Stomach (tissue), 4 donors: Measurements from ENCODE around the gene BAIAP3.

Source experiments
- POLR2A ChIP-seq, 4 donors: fragments of 450-650 bp; IDR thresholded peaks; one replicate each; pipeline ENCODE4 v1.6.1; 2016; ENCODE audit warnings: antibody characterized with exemption in 4 of 4, control low read depth in 2 of 4, mild to moderate bottlenecking in 1 of 4, moderate library complexity in 1 of 4
- POLR2AphosphoS5 ChIP-seq, 3 donors: sonication (generic); formaldehyde crosslinking; IDR thresholded peaks; one replicate each; pipeline ENCODE4 v1.6.1; 2016; ENCODE audit warnings: antibody characterized with exemption in 3 of 3
- TF ChIP-seq, protein P1 (sequence below), 7 experiments: fragments of 450-650 bp in 4 of 7; fragments of 200-600 bp in 3 of 7; sonication (generic) in 3 of 7; IDR thresholded peaks; one replicate each; pipeline ENCODE4 v1.5.1; 2016 to 2019; ENCODE audit warnings: antibody characterized with exemption in 7 of 7, control low read depth in 2 of 7, mild to moderate bottlenecking in 1 of 7

DNA sequence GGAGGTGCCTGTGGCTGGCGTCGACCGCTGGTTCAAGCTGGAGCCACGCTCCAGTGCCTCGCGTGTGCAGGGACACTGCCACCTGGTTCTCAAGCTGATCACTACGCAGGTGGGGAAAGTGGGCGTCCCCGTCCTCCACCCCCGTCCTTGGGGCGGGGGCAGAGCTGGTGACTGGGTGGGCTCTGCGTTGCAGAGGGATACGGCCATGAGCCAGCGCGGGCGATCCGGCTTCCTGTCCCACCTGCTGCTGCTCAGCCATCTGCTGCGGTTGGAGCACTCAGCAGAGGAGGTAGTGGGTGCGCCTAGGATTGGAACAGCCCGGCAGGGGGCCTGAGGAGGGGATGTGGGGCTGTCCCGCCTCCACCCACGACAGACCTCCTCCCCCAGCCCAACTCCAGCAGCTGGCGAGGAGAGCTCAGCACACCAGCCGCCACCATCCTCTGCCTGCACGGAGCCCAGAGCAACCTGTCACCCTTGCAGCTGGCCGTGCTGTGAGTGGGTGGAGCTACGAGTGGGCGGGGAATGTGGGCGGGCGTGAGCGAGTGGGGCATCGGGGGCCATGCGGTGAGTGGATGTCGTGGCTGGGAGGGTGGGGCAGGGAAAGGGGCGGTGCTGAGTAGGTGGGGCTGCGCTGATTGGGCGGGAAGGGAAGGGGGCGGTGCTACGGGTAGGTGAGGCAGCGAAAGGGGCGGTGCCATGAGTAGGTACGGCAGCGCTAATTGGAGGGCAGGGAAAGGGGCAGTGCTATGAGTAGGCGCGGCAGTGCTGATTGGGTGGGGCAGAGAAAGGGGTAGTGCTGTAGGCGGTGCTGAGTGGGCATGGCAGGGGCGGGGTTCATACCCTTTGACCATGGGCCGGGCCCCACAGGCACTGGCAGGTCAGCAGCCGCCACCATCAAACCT, 9.3 kb downstream of the BAIAP3 start:
- TF ChIP-seq, protein P1, sequence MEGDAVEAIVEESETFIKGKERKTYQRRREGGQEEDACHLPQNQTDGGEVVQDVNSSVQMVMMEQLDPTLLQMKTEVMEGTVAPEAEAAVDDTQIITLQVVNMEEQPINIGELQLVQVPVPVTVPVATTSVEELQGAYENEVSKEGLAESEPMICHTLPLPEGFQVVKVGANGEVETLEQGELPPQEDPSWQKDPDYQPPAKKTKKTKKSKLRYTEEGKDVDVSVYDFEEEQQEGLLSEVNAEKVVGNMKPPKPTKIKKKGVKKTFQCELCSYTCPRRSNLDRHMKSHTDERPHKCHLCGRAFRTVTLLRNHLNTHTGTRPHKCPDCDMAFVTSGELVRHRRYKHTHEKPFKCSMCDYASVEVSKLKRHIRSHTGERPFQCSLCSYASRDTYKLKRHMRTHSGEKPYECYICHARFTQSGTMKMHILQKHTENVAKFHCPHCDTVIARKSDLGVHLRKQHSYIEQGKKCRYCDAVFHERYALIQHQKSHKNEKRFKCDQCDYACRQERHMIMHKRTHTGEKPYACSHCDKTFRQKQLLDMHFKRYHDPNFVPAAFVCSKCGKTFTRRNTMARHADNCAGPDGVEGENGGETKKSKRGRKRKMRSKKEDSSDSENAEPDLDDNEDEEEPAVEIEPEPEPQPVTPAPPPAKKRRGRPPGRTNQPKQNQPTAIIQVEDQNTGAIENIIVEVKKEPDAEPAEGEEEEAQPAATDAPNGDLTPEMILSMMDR (IDR thresholded peaks at IDR 0.05): no peak
- TF ChIP-seq POLR2A (IDR thresholded peaks at IDR 0.05) (no peak), POLR2AphosphoS5 (IDR thresholded peaks at IDR 0.05) (peak in 1 of 3 donors; percentile 44)
